A549 (cell line): Measurements from ENCODE around the gene NFE2.

Source experiments
- BHLHE40 ChIP-seq: IDR thresholded peaks from 2 replicates; pipeline ENCODE4 v1.6.1; 2012; ENCODE audit warnings: low read depth, low read length, inconsistent platforms
- ESRRA ChIP-seq: fragments of 150-350 bp; IDR thresholded peaks from 2 replicates; pipeline ENCODE4 v1.6.1; 2014; ENCODE audit warnings: mild to moderate bottlenecking, low read length, borderline replicate concordance
- JUN ChIP-seq, 2 experiments: fragments of >200 bp; sonication (Bioruptor Twin); formaldehyde crosslinking; IDR thresholded peaks; 2 replicates in 1 of 2; 3 replicates in 1 of 2; pipeline ENCODE4 v1.6.1; 2016 to 2017
- KDM5A ChIP-seq: fragments of 200-600 bp; sonication (generic); IDR thresholded peaks from 2 replicates; pipeline ENCODE4 v1.6.1; 2016; ENCODE audit warnings: antibody characterized with exemption, mild to moderate bottlenecking
- POLR2A ChIP-seq: IDR thresholded peaks from 2 replicates; pipeline ENCODE4 v1.6.1; 2012; ENCODE audit warnings: mild to moderate bottlenecking, low read length
- RFX5 ChIP-seq: fragments of 450-650 bp; IDR thresholded peaks from 2 replicates; pipeline ENCODE4 v1.7.1; 2014; ENCODE audit warnings: antibody characterized with exemption, mild to moderate bottlenecking, moderate library complexity
- RNF2 ChIP-seq: fragments of 200-600 bp; sonication (generic); IDR thresholded peaks from 2 replicates; pipeline ENCODE4 v1.6.1; 2016; ENCODE audit warnings: low read depth, mild to moderate bottlenecking, antibody characterized with exemption, moderate library complexity, borderline replicate concordance
- TF ChIP-seq, protein P1 (sequence below): fragments of >200 bp; sonication (Bioruptor Twin); formaldehyde crosslinking; IDR thresholded peaks from 3 replicates; pipeline ENCODE4 v1.5.1; 2016
- TF ChIP-seq, protein P2 (sequence below): fragments of >200 bp; sonication (Bioruptor Twin); formaldehyde crosslinking; IDR thresholded peaks from 3 replicates; pipeline ENCODE4 v1.6.1; 2016
- TF ChIP-seq, protein P3 (sequence below): IDR thresholded peaks from 2 replicates; pipeline ENCODE4 v1.6.1; 2012
- TF ChIP-seq, protein P4 (sequence below): IDR thresholded peaks from 2 replicates; pipeline ENCODE4 v1.6.1; 2012; ENCODE audit warnings: low read depth, borderline replicate concordance

DNA sequence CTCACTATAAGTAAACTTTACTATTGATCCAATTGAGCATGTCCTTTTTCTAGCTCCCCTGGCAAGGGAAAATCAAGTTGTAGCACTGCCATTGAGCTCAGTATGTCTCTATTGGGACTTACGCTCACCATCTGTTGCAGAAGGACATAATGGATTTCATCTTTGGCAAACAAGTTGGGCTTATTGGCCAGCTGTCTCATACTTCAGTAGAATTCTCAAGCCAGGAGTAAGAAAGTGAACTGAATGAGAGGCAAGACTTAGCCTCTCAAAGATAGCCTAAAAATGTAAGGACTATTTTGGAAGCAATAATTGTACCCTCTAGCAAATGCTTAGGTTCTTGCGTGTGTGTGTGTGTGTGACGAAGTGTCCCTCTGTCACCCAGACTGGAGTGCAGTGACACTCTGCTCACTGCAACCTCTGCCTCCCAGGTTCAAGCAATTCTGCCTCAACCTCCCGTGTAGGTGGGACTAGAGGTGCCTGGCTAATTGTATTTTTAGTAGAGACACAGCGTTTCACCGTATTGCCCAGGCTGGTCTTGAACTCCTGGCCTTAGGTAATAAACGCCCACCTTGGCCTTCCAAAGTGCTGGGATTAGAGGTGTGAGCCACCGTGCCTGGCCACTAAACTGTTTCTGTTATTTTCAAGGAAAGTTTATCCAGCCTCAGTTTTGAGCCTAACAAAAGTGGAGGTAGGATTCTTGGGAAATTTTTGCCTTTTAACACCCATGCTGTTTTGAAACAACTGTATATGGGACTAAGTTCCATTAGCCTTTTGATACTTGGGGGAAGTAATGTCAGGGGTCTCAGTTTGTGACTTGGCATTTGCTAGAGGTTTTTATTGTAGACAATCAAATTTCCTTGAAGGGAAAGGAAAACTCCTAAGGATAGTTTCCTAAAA, 13.3 kb downstream of the NFE2 start:
- no peak for TF ChIP-seq KDM5A
- TF ChIP-seq, protein P1, sequence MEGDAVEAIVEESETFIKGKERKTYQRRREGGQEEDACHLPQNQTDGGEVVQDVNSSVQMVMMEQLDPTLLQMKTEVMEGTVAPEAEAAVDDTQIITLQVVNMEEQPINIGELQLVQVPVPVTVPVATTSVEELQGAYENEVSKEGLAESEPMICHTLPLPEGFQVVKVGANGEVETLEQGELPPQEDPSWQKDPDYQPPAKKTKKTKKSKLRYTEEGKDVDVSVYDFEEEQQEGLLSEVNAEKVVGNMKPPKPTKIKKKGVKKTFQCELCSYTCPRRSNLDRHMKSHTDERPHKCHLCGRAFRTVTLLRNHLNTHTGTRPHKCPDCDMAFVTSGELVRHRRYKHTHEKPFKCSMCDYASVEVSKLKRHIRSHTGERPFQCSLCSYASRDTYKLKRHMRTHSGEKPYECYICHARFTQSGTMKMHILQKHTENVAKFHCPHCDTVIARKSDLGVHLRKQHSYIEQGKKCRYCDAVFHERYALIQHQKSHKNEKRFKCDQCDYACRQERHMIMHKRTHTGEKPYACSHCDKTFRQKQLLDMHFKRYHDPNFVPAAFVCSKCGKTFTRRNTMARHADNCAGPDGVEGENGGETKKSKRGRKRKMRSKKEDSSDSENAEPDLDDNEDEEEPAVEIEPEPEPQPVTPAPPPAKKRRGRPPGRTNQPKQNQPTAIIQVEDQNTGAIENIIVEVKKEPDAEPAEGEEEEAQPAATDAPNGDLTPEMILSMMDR = no peak
- TF ChIP-seq BHLHE40 = no peak
- TF ChIP-seq, protein P2, sequence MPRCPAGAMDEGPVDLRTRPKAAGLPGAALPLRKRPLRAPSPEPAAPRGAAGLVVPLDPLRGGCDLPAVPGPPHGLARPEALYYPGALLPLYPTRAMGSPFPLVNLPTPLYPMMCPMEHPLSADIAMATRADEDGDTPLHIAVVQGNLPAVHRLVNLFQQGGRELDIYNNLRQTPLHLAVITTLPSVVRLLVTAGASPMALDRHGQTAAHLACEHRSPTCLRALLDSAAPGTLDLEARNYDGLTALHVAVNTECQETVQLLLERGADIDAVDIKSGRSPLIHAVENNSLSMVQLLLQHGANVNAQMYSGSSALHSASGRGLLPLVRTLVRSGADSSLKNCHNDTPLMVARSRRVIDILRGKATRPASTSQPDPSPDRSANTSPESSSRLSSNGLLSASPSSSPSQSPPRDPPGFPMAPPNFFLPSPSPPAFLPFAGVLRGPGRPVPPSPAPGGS = no peak; the same call in 2 of the 3 replicates
- no peak for TF ChIP-seq RNF2
- no peak for TF ChIP-seq RFX5
- TF ChIP-seq JUN (IDR thresholded peaks at IDR 0.05) = peak; percentile 42 to 72; a peak in 2 of 5 replicates
- TF ChIP-seq, protein P3, sequence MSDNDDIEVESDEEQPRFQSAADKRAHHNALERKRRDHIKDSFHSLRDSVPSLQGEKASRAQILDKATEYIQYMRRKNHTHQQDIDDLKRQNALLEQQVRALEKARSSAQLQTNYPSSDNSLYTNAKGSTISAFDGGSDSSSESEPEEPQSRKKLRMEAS = no peak
- TF ChIP-seq POLR2A = no peak
- TF ChIP-seq, protein P4, sequence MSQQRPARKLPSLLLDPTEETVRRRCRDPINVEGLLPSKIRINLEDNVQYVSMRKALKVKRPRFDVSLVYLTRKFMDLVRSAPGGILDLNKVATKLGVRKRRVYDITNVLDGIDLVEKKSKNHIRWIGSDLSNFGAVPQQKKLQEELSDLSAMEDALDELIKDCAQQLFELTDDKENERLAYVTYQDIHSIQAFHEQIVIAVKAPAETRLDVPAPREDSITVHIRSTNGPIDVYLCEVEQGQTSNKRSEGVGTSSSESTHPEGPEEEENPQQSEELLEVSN = no peak
- no peak for TF ChIP-seq ESRRA
